ENCODE measurements around the gene ZNF462. TPM values are rescaled to one million over a fixed set of nuclear protein-coding genes. Genes with fewer than 3 reads are reported as not detected.

ZNF462 gene
- total RNA-seq, 1 donor from 2014 or later = 29.2 TPM

DNA sequence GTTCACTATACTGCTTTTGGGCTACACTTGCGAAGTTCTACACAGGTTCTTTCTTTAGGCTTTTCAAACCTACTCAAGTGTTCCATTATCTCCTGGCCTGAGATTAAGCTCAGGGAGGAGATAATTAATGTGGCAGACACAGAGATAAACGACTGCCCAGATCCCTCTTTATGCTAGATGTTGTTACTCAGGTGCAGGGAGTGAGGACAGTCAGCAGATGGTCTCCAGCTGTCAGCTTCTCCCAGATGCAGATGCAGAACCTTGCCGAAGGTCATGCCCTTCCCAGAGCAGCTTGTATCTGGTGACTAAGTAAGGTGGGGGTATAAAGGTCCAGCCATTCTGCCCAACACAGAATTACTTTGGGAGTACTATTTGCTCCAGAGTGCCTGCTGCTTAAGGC is 166.2 kb downstream of the ZNF462 start:
- Histone ChIP-seq H3K27me3 (ENCODE audit: low read depth) (no peaks in the 10 kb centered on the region), H3K4me1 (no peaks in the 10 kb centered on the region), H3K36me3 (no peaks in the 10 kb centered on the region), H3K27ac (replicated peaks) (no peak overlapping the region), H3K9me3 (replicated peaks) (no peaks in the 10 kb centered on the region), H3K4me3 (no peak overlapping the region)
- intact Hi-C loops (cut with micrococcal nuclease) = no loop called here
- no peak for DNase-seq
- TF ChIP-seq, protein P1, sequence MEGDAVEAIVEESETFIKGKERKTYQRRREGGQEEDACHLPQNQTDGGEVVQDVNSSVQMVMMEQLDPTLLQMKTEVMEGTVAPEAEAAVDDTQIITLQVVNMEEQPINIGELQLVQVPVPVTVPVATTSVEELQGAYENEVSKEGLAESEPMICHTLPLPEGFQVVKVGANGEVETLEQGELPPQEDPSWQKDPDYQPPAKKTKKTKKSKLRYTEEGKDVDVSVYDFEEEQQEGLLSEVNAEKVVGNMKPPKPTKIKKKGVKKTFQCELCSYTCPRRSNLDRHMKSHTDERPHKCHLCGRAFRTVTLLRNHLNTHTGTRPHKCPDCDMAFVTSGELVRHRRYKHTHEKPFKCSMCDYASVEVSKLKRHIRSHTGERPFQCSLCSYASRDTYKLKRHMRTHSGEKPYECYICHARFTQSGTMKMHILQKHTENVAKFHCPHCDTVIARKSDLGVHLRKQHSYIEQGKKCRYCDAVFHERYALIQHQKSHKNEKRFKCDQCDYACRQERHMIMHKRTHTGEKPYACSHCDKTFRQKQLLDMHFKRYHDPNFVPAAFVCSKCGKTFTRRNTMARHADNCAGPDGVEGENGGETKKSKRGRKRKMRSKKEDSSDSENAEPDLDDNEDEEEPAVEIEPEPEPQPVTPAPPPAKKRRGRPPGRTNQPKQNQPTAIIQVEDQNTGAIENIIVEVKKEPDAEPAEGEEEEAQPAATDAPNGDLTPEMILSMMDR (IDR thresholded peaks at IDR 0.05; ENCODE audit: borderline replicate concordance) = no peak

DNA sequence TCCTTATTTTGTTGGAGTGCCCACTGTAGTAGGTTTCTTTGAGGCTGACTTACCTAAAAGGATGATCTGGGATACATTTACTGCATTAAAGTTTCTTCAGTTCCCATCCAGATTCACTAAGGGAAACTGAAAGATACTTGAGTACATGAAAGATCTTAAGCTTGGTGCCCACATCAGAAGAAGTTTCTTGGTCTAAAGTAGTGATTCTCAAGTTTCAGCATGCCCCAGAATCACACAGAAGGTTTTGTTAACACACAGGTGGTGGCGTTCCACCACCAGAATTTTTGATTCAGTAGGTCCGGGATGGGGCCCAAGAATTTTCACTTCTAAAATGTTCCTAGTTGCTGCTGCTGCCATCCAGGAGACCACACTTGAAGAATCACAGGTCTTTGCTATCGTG is 171.0 kb downstream of the ZNF462 start:
- H3K27me3 ChIP-seq (ENCODE audit: low read depth) = no peaks in the 10 kb centered on the region
- no peaks in the 10 kb centered on the region for H3K36me3 ChIP-seq
- DNase-seq = no peak
- intact Hi-C loops (cut with micrococcal nuclease) = no loop called here
- TF ChIP-seq, protein P1 (IDR thresholded peaks at IDR 0.05; ENCODE audit: borderline replicate concordance) = no peak
- H3K9me3 ChIP-seq (replicated peaks) = no peaks in the 10 kb centered on the region
- H3K27ac ChIP-seq (replicated peaks) = no peak overlapping the region
- H3K4me1 ChIP-seq = no peaks in the 10 kb centered on the region
- H3K4me3 ChIP-seq = no peak overlapping the region

DNA sequence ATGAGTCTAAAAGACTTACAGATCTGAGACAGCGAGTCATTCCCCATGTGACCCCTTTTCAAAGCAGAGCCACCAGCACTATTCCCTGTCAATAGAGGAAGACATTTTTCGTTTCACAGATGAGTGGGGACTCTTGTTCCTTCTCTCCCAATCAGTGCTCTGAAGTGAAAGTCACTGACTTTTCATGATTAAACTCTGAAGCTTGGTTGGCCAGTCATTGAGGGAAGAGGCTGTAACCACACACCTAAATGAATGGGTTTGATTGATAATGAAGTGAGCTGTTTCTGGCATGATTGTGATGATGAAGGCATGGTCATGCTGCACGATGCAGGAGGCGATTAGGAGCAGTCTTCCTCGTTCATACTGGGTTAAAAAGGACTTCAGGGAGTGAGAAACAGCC is 171.9 kb downstream of the ZNF462 start:
- Histone ChIP-seq H3K9me3 (replicated peaks) (no peaks in the 10 kb centered on the region), H3K27ac (replicated peaks) (no peak overlapping the region), H3K27me3 (ENCODE audit: low read depth) (no peaks in the 10 kb centered on the region), H3K4me3 (no peak overlapping the region), H3K36me3 (no peaks in the 10 kb centered on the region), H3K4me1 (no peaks in the 10 kb centered on the region)
- no peak for DNase-seq
- TF ChIP-seq, protein P1 (IDR thresholded peaks at IDR 0.05; ENCODE audit: borderline replicate concordance) = no peak
- intact Hi-C loops (cut with micrococcal nuclease) = no loop called here

DNA sequence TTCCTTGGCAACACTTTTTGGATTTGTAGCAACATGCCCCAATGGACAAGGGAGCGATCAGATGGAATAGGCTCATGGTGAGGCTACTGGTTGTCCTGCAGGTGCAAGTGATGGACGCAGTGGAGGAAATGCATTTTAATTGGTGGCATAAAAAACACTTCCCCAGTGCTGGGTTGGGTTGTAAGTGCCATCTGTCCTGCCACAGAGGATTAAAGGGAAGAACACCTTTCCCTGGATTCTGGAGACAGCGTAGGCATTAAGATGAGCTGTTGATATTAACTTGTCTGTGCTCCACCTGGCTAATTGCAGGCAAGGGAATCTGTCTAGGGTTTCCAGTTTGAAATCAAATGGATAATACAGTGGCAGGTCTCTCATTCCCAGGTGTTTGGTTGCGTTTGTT is 173.4 kb downstream of the ZNF462 start:
- DNase-seq = no peak
- no peaks in the 10 kb centered on the region for H3K27me3 ChIP-seq (ENCODE audit: low read depth)
- no peaks in the 10 kb centered on the region for H3K36me3 ChIP-seq
- H3K27ac ChIP-seq (replicated peaks) = no peak overlapping the region
- H3K4me1 ChIP-seq = no peaks in the 10 kb centered on the region
- intact Hi-C loops (cut with micrococcal nuclease) = no loop called here
- TF ChIP-seq, protein P1 (IDR thresholded peaks at IDR 0.05; ENCODE audit: borderline replicate concordance) = no peak
- no peaks in the 10 kb centered on the region for H3K9me3 ChIP-seq (replicated peaks)
- no peak overlapping the region for H3K4me3 ChIP-seq

DNA sequence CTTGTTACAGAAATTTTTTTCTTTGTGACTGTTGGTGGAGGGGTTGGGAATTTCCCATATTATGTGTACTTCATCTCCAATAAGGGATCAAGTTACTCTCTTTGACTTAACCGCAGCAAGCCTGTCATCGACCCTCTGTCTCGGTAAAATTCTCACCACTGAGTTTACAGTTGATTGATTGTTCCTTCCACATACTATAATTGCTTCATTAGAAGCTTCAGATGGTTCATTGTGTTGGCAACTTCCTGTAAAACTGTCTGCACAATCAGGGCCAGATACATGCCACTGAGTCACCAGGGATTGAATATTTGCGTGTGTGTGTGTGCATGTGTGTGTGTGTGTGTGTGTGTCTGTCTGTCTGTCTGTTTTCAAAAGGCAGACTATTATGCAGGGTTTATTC is 176.6 kb downstream of the ZNF462 start:
- H3K36me3 ChIP-seq = no peaks in the 10 kb centered on the region
- no peak overlapping the region for H3K4me3 ChIP-seq
- TF ChIP-seq, protein P1 (IDR thresholded peaks at IDR 0.05; ENCODE audit: borderline replicate concordance) = no peak
- no peaks in the 10 kb centered on the region for H3K27me3 ChIP-seq (ENCODE audit: low read depth)
- no peak overlapping the region for H3K27ac ChIP-seq (replicated peaks)
- DNase-seq = no peak
- intact Hi-C loops (cut with micrococcal nuclease) = no loop called here
- peaks cover 6% of the 10 kb centered on the region for H3K4me1 ChIP-seq
- H3K9me3 ChIP-seq (replicated peaks) = no peaks in the 10 kb centered on the region

DNA sequence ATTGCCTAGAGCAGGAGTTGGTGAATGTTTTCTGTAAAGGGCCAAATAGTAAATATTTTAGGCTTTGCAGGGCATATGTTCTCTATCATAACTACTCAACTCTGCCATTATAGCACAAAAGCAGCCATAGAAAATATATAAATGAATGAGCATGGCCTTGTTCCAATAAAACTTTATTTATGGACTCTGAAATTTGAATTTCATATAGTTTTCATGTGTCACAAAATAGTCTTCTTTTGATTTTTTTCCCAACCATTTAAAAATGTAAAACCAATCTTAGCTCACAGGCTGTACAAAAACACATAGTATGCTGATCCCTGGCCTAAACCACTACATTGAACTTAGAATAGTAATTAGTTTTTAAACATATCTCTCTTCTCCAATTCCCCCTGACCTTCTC is 179.6 kb downstream of the ZNF462 start:
- no peaks in the 10 kb centered on the region for H3K27me3 ChIP-seq (ENCODE audit: low read depth)
- no peak overlapping the region for H3K27ac ChIP-seq (replicated peaks)
- no peak for DNase-seq
- H3K36me3 ChIP-seq = no peaks in the 10 kb centered on the region
- intact Hi-C loops (cut with micrococcal nuclease) = no loop called here
- TF ChIP-seq, protein P1 (IDR thresholded peaks at IDR 0.05; ENCODE audit: borderline replicate concordance) = no peak
- no peaks in the 10 kb centered on the region for H3K9me3 ChIP-seq (replicated peaks)
- H3K4me1 ChIP-seq = peaks cover 6% of the 10 kb centered on the region
- H3K4me3 ChIP-seq = no peak overlapping the region
